Inflammatory macrophage treated with lipopolysaccharide for 4 hours (primary cell): ENCODE data around the gene FOXJ3.
A peak's percentile ranks its signal among the peaks of the same experiment; 100 is the strongest.

ENCODE experiments used
- DNase-seq: peaks from one replicate; pipeline ENCODE4 v3.0.0-alpha.2; 2020

The FOXJ3 gene

GRCh38 chr1:42333662-42334239 is 1.3 kb downstream of the FOXJ3 start:
- peak; percentile 24 for DNase-seq

GRCh38 chr1:42332877-42333276 is 2.2 kb downstream of the FOXJ3 start:
- DNase-seq: no peak

GRCh38 chr1:42330215-42330614 is 4.8 kb downstream of the FOXJ3 start:
- DNase-seq: no peak

- DNase-seq: no peak
Observed at GRCh38 chr1:42328916-42329496, 6.0 kb downstream of the FOXJ3 start.

- no peak for DNase-seq
Observed at GRCh38 chr1:42328047-42328625, 6.9 kb downstream of the FOXJ3 start.

GRCh38 chr1:42325014-42325402 is 10.0 kb downstream of the FOXJ3 start:
- no peak for DNase-seq

GRCh38 chr1:42324398-42325013 is 10.5 kb downstream of the FOXJ3 start:
- DNase-seq: peak; percentile 75

- DNase-seq: no peak
Observed at GRCh38 chr1:42323551-42323950, 11.5 kb downstream of the FOXJ3 start.

- no peak for DNase-seq
Observed at GRCh38 chr1:42322577-42322976, 12.5 kb downstream of the FOXJ3 start.

- DNase-seq: no peak
Observed at GRCh38 chr1:42321731-42322130, 13.3 kb downstream of the FOXJ3 start.

- no peak for DNase-seq
Observed at GRCh38 chr1:42320708-42321107, 14.3 kb downstream of the FOXJ3 start.

- DNase-seq: no peak
Observed at GRCh38 chr1:42319871-42320484, 15.1 kb downstream of the FOXJ3 start.

GRCh38 chr1:42319128-42319851 is 15.7 kb downstream of the FOXJ3 start:
- no peak for DNase-seq

- DNase-seq: no peak
Observed at GRCh38 chr1:42318601-42319000, 16.4 kb downstream of the FOXJ3 start.

- DNase-seq: no peak
Observed at GRCh38 chr1:42317308-42317707, 17.7 kb downstream of the FOXJ3 start.

- no peak for DNase-seq
Observed at GRCh38 chr1:42316292-42316691, 18.7 kb downstream of the FOXJ3 start.

- no peak for DNase-seq
Observed at GRCh38 chr1:42315500-42315899, 19.5 kb downstream of the FOXJ3 start.

GRCh38 chr1:42313970-42314369 is 21.1 kb downstream of the FOXJ3 start:
- no peak for DNase-seq

- DNase-seq: no peak
Observed at GRCh38 chr1:42312576-42313212, 22.3 kb downstream of the FOXJ3 start.

GRCh38 chr1:42311897-42312296 is 23.1 kb downstream of the FOXJ3 start:
- DNase-seq: no peak

GRCh38 chr1:42311138-42311537 is 23.9 kb downstream of the FOXJ3 start:
- peak; percentile 36 for DNase-seq

- DNase-seq: no peak
Observed at GRCh38 chr1:42306977-42307376, 28.1 kb downstream of the FOXJ3 start.

GRCh38 chr1:42305639-42306038 is 29.4 kb downstream of the FOXJ3 start:
- no peak for DNase-seq
